H9 (cell line): ENCODE measurements around the gene RFPL1. TPM values are rescaled to one million over a fixed set of nuclear protein-coding genes. Genes with fewer than 3 reads are reported as not detected.

Experiments
- DNase-seq: peaks from one replicate; pipeline ENCODE4 v3.0.0-alpha.2; 2017
- H2AFZ ChIP-seq: one replicate; pipeline ENCODE4 v1.6.1; 2013; ENCODE audit warnings: mild to moderate bottlenecking, low read length, control low read depth, moderate library complexity
- H2AK5ac ChIP-seq: 2 replicates; pipeline ENCODE4 v1.6.1; 2013; ENCODE audit warnings: low read length, control low read depth, mixed read lengths; ENCODE audit not compliant: insufficient read length
- H2BK120ac ChIP-seq: one replicate; pipeline ENCODE4 v1.6.1; 2013; ENCODE audit warnings: low read depth, mild to moderate bottlenecking, low read length, control low read depth, inconsistent platforms; ENCODE audit not compliant: poor library complexity, severe bottlenecking
- H2BK12ac ChIP-seq: 2 replicates; pipeline ENCODE4 v1.6.1; 2013; ENCODE audit warnings: low read length, control low read depth, mixed read lengths, low read depth; ENCODE audit not compliant: insufficient read length
- H2BK15ac ChIP-seq: 2 replicates; pipeline ENCODE4 v1.6.1; 2013; ENCODE audit warnings: low read depth, low read length, control low read depth
- H2BK20ac ChIP-seq: one replicate; pipeline ENCODE4 v1.6.1; 2013; ENCODE audit warnings: low read depth, mild to moderate bottlenecking, low read length, control low read depth, inconsistent platforms; ENCODE audit not compliant: poor library complexity, severe bottlenecking
- H2BK5ac ChIP-seq: 2 replicates; pipeline ENCODE4 v1.6.1; 2013; ENCODE audit warnings: low read length, control low read depth, mixed read lengths; ENCODE audit not compliant: insufficient read length
- H3K14ac ChIP-seq: 2 replicates; pipeline ENCODE4 v1.6.1; 2013; ENCODE audit warnings: low read length, control low read depth; ENCODE audit not compliant: insufficient read depth
- H3K18ac ChIP-seq: 2 replicates; pipeline ENCODE4 v1.6.1; 2013; ENCODE audit warnings: low read depth, mild to moderate bottlenecking, mixed read lengths, low read length, control low read depth; ENCODE audit not compliant: insufficient read length
- H3K23ac ChIP-seq: 2 replicates; pipeline ENCODE4 v1.6.1; 2013; ENCODE audit warnings: low read length, control low read depth, mixed read lengths, low read depth; ENCODE audit not compliant: insufficient read length
- H3K23me2 ChIP-seq: 2 replicates; pipeline ENCODE4 v1.6.1; 2013; ENCODE audit warnings: low read depth, mild to moderate bottlenecking, mixed read lengths, low read length, control low read depth; ENCODE audit not compliant: insufficient read length, poor library complexity, severe bottlenecking
- H3K27ac ChIP-seq: 2 replicates; pipeline ENCODE4 v1.5.1; 2013; ENCODE audit warnings: low read length, control low read depth, mixed read lengths, low read depth; ENCODE audit not compliant: insufficient read length
- H3K27me3 ChIP-seq: 2 replicates; pipeline ENCODE4 v1.6.1; 2013; ENCODE audit warnings: low read length, control low read depth, inconsistent platforms; ENCODE audit not compliant: insufficient read depth
- H3K4ac ChIP-seq: 2 replicates; pipeline ENCODE4 v1.6.1; 2013; ENCODE audit warnings: low read depth, mild to moderate bottlenecking, control low read depth, inconsistent platforms, low read length, moderate library complexity
- H3K4me1 ChIP-seq: 2 replicates; pipeline ENCODE4 v1.6.1; 2013; ENCODE audit warnings: low read length, control low read depth, inconsistent platforms; ENCODE audit not compliant: insufficient read depth
- H3K4me2 ChIP-seq: 2 replicates; pipeline ENCODE4 v1.6.1; 2013; ENCODE audit warnings: low read length, control low read depth, mixed read lengths; ENCODE audit not compliant: insufficient read length, insufficient read depth
- H3K56ac ChIP-seq: 2 replicates; pipeline ENCODE4 v1.6.1; 2013; ENCODE audit warnings: low read depth, mild to moderate bottlenecking, mixed read lengths, low read length, control low read depth; ENCODE audit not compliant: insufficient read length
- H3K79me1 ChIP-seq: 2 replicates; pipeline ENCODE4 v1.6.1; 2013; ENCODE audit warnings: low read depth, mild to moderate bottlenecking, moderate library complexity, low read length, control low read depth, inconsistent platforms; ENCODE audit not compliant: insufficient read depth, poor library complexity, severe bottlenecking
- H3K79me2 ChIP-seq: 2 replicates; pipeline ENCODE4 v1.6.1; 2013; ENCODE audit warnings: low read length, control low read depth, inconsistent platforms; ENCODE audit not compliant: insufficient read depth
- H3K9ac ChIP-seq: 2 replicates; pipeline ENCODE4 v1.6.1; 2013; ENCODE audit warnings: low read length, control low read depth, mixed read lengths; ENCODE audit not compliant: insufficient read length; ENCODE audit errors: extremely low read depth
- H3K9me3 ChIP-seq: one replicate; pipeline ENCODE4 v1.6.1; 2013; ENCODE audit warnings: low read depth, low read length, inconsistent platforms; ENCODE audit not compliant: control insufficient read depth
- H3T11ph ChIP-seq: one replicate; pipeline ENCODE4 v1.6.1; 2013; ENCODE audit warnings: mild to moderate bottlenecking, low read length, control low read depth, inconsistent platforms
- H4K20me1 ChIP-seq: one replicate; pipeline ENCODE4 v1.6.1; 2013; ENCODE audit not compliant: control insufficient read depth, insufficient read length, insufficient read depth
- H4K5ac ChIP-seq: 2 replicates; pipeline ENCODE4 v1.6.1; 2013; ENCODE audit warnings: low read depth, mild to moderate bottlenecking, mixed read lengths, low read length, control low read depth; ENCODE audit not compliant: insufficient read length
- H4K8ac ChIP-seq: replicated peaks from 2 replicates; pipeline ENCODE4 v1.6.1; 2013; ENCODE audit warnings: low read length, control low read depth, mixed read lengths, low read depth; ENCODE audit not compliant: insufficient read length
- H4K91ac ChIP-seq: 2 replicates; pipeline ENCODE4 v1.6.1; 2013; ENCODE audit warnings: low read depth, mild to moderate bottlenecking, moderate library complexity, mixed read lengths, low read length, control low read depth; ENCODE audit not compliant: insufficient read length
- H3K27ac Mint-ChIP-seq, 3 experiments: 2 replicates in 2 of 3; 3 replicates in 1 of 3; pipeline ENCODE4 v1.8.0; 2020 to 2021; ENCODE audit warnings: mixed read lengths in 3 of 3, mild to moderate bottlenecking in 1 of 3, moderate library complexity in 1 of 3
- H3K27me3 Mint-ChIP-seq: 2 replicates; pipeline ENCODE4 v1.8.0; 2021; ENCODE audit warnings: low read depth, mild to moderate bottlenecking, moderate library complexity, mixed read lengths
- H3K36me3 Mint-ChIP-seq, 3 experiments: 2 replicates in 2 of 3; 3 replicates in 1 of 3; pipeline ENCODE4 v1.8.0; 2020 to 2021; ENCODE audit warnings: low read depth in 3 of 3, mixed read lengths in 3 of 3; ENCODE audit not compliant: insufficient read depth in 1 of 3
- H3K4me1 Mint-ChIP-seq, 2 experiments: 2 replicates each; pipeline ENCODE4 v1.8.0; 2020; ENCODE audit warnings: mixed read lengths in 2 of 2
- H3K4me3 Mint-ChIP-seq, 2 experiments: 2 replicates in 1 of 2; 3 replicates in 1 of 2; pipeline ENCODE4 v1.8.0; 2020 to 2021; ENCODE audit warnings: mild to moderate bottlenecking in 2 of 2, mixed read lengths in 2 of 2, moderate library complexity in 1 of 2
- H3K9me3 Mint-ChIP-seq, 2 experiments: 2 replicates in 1 of 2; 3 replicates in 1 of 2; pipeline ENCODE4 v1.8.0; 2020; ENCODE audit warnings: mild to moderate bottlenecking in 2 of 2, mixed read lengths in 2 of 2, moderate library complexity in 1 of 2
- CTCF ChIP-seq: fragments of 200-600 bp; sonication (generic); conservative IDR thresholded peaks from 3 replicates; pipeline ENCODE4 v1.8.0; 2021; ENCODE audit warnings: antibody characterized with exemption, mild to moderate bottlenecking
- WGBS: extraction: QIAGEN DNeasy Blood & Tissue Kit; methylation state at CpG from one replicate; pipeline ENCODE4 v1.1.7; 2013; ENCODE audit warnings: missing lambda C conversion rate, low lambda C conversion rate, mixed read lengths; ENCODE audit not compliant: insufficient read length; ENCODE audit errors: extremely low coverage; 5-methylcytosine and 5-hydroxymethylcytosine counted together
- total RNA-seq: library from RNA; stranded (reverse); gene quantifications from 2 replicates; pipeline ENCODE4 v1.2.1, GENCODE V29; 2021

The RFPL1 gene
- total RNA-seq, 1 experiment from 2014 or later, result not detected

DNA sequence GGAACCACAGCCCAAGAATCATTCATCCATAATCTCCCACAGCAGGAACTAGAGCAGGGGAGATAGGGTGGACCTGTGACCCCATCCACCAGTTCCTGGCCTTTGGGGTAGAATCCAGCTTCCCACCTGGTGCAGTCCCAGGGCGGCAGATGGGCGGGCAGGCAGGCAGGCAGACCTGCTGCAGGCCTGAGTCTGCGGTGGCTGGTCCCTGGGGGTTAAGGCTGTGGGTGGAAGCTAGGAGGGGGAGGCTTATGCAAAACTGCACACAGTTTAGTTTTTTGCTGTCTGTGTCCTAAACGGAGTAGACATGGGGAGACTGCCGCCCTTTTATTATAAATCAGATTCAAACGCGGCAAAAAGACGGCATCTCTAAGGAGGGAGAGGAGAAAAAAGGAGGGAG, 37.2 kb downstream of the RFPL1 start:
- Histone ChIP-seq H3K9me3 (no peaks in the 10 kb centered on the region), H3K79me2 (no peaks in the 10 kb centered on the region), H2BK20ac (no peak overlapping the region), H2BK120ac (no peak overlapping the region), H3K14ac (no peak overlapping the region), H4K8ac (no peak overlapping the region), H4K91ac (no peak overlapping the region), H3T11ph (no peak overlapping the region), H2BK15ac (no peak overlapping the region), H3K4me2 (no peak overlapping the region), H3K4ac (no peak overlapping the region), H3K27ac (no peak overlapping the region), H3K27me3 (peaks cover 19% of the 10 kb centered on the region), H2AFZ (no peak overlapping the region), H3K56ac (no peak overlapping the region), H4K20me1 (no peaks in the 10 kb centered on the region), H3K23me2 (peaks cover 3% of the 10 kb centered on the region), H3K4me1 (peaks cover 2% of the 10 kb centered on the region; the same call in 1 of the 2 replicates), H3K9ac (no peak overlapping the region), H2BK5ac (no peak overlapping the region), H2BK12ac (no peak overlapping the region), H3K79me1 (no peaks in the 10 kb centered on the region), H4K5ac (no peak overlapping the region), H3K18ac (no peak overlapping the region), H3K23ac (no peak overlapping the region), H2AK5ac (no peak overlapping the region)
- no CpG with 5 or more reads among the region's 8 CpGs for WGBS
- no peaks in the 10 kb centered on the region; a peak in 1 of 7 replicates for H3K36me3 Mint-ChIP-seq
- DNase-seq, result no peak
- H3K4me1 Mint-ChIP-seq, result peaks cover 29 to 35% of the 10 kb centered on the region in 2 experiments
- H3K4me3 Mint-ChIP-seq, result no peak overlapping the region
- no peak for TF ChIP-seq CTCF
- peaks cover 92% of the 10 kb centered on the region for H3K27me3 Mint-ChIP-seq
- no peak overlapping the region for H3K27ac Mint-ChIP-seq
- peaks cover 3% of the 10 kb centered on the region in 2 experiments; a peak in 2 of 5 replicates for H3K9me3 Mint-ChIP-seq
